Ovary (tissue), 10 donors: ENCODE data around the gene RXYLT1. TPM values are rescaled to one million over a fixed set of nuclear protein-coding genes. Genes with fewer than 3 reads are reported as not detected.
A peak's percentile ranks its signal among the peaks of the same experiment; 100 is the strongest.
"Not testable (repeated sequence)": the region's sequence is repeated elsewhere in the genome, so short reads cannot be mapped to it uniquely, and the experiment has no call there.

ENCODE experiments used
- DNase-seq, 5 donors: peaks; one replicate each; pipeline ENCODE4 v3.0.0-alpha.2; 2019 to 2020
- H3K27ac ChIP-seq, 2 donors: fragments of 200-600 bp; one replicate each; pipeline versions ENCODE4 v1.5.1 to v1.8.0; 2019 to 2022
- H3K27me3 ChIP-seq: fragments of 200-600 bp; one replicate; pipeline ENCODE4 v1.8.0; 2022
- H3K36me3 ChIP-seq: fragments of 200-600 bp; sonication (generic); one replicate; pipeline ENCODE4 v1.5.1; 2019
- H3K4me1 ChIP-seq: one replicate; pipeline ENCODE4 v1.8.1; 2013; ENCODE audit warnings: mild to moderate bottlenecking, moderate library complexity; ENCODE audit not compliant: insufficient read depth
- H3K4me3 ChIP-seq: fragments of 200-600 bp; sonication (generic); one replicate; pipeline ENCODE4 v1.5.1; 2017
- H3K9me3 ChIP-seq, 2 donors: fragments of 200-600 bp in 1 of 2; sonication (generic) in 1 of 2; one replicate each; pipeline versions ENCODE4 v1.5.1 to v1.8.1; 2013 to 2019; ENCODE audit warnings: mild to moderate bottlenecking in 1 of 2, moderate library complexity in 1 of 2
- CTCF ChIP-seq, 3 donors: fragments of 450-650 bp in 2 of 3; fragments of 200-600 bp in 1 of 3; IDR thresholded peaks; one replicate each; pipeline versions ENCODE4 v1.5.1 to v1.8.0; 2016 to 2022; ENCODE audit warnings: antibody characterized with exemption in 3 of 3, mild to moderate bottlenecking in 1 of 3
- EP300 ChIP-seq: sonication (generic); formaldehyde crosslinking; IDR thresholded peaks from one replicate; pipeline ENCODE4 v1.6.1; 2017; ENCODE audit warnings: antibody characterized with exemption
- POLR2A ChIP-seq: fragments of 450-650 bp; IDR thresholded peaks from one replicate; pipeline ENCODE4 v1.6.1; 2017; ENCODE audit warnings: antibody characterized with exemption, mild to moderate bottlenecking, moderate library complexity
- WGBS, 3 donors: extraction: QIAGEN DNeasy Blood & Tissue Kit in 1 of 3; methylation state at CpG; one replicate each; pipeline versions ENCODE4 v1.1.5 to v1.1.7; 2013 to 2017; 5-methylcytosine and 5-hydroxymethylcytosine counted together
- intact Hi-C, 4 donors: fragments of 100-400 bp; cut with DNase I; formaldehyde crosslinking; loops; one replicate each; pipeline versions ENCODE4 v1.11.0 to v1.15.1; 2022 to 2023
- long read RNA-seq, 3 donors: library from polyadenylated mRNA in 2 of 3; unstranded in 2 of 3; transcript quantifications; one replicate each; pipeline ENCODE4 v2.0.0 and lab custom pipeline, GENCODE V29; 2021 to 2026
- polyA plus RNA-seq, 2 donors: library from polyadenylated mRNA; stranded (reverse); fragments of 200-250 nt in 1 of 2; fragments of 350-450 nt in 1 of 2; fragmentation: Illumina TruSeq in 1 of 2; extraction: RNeasy Lipid Tissue Mini Kit (QIAGEN cat#74804) in 1 of 2; gene quantifications; one replicate each; pipeline ENCODE4 v1.2.3, GENCODE V29; 2013 to 2014
- total RNA-seq, 7 donors: library from RNA; depleted of rRNA in 2 of 7; stranded (reverse); fragments of >200 nt in 2 of 7; fragmentation: NEBNext Ultra II Directional in 3 of 7; extraction: Animal tissue kit (Norgen Biotek cat#: 25700) in 3 of 7; gene quantifications; one replicate each; pipeline versions ENCODE4 v1.1.0 to v1.2.4, GENCODE V29; 2016 to 2023
- donor health status: DM: no; HTN: no; CAD: no; lungs with moderate emphysema.
- donor health status: DM: no; HTN: no; CAD: no.
- donor health status: Bipolar disorder and iron deficiency.
- donor health status: DM: yes; HTN: yes; CAD: no.
- donor health status: DM: no; HTN: no; CAD: no.
- donor health status: DM: yes; HTN: yes; CAD: no.

Gene RXYLT1, protein sequence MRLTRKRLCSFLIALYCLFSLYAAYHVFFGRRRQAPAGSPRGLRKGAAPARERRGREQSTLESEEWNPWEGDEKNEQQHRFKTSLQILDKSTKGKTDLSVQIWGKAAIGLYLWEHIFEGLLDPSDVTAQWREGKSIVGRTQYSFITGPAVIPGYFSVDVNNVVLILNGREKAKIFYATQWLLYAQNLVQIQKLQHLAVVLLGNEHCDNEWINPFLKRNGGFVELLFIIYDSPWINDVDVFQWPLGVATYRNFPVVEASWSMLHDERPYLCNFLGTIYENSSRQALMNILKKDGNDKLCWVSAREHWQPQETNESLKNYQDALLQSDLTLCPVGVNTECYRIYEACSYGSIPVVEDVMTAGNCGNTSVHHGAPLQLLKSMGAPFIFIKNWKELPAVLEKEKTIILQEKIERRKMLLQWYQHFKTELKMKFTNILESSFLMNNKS
- total RNA-seq, result 10 to 100 TPM; 15.0 to 23.3 (median 20.2) TPM
- polyA plus RNA-seq, result 10 to 100 TPM; 18.1 to 21.6 TPM
- long read RNA-seq, donor 1, transcript RXYLT1-205 (6 exons, 1,966 nt), result major isoform, 6 of 24 reads
- long read RNA-seq, donor 1, partial matches to known transcripts, result 3 of 24 reads
- long read RNA-seq, donor 1, other reads (novel, unspliced or antisense), result 12 of 24 reads
- long read RNA-seq, donor 2, transcript RXYLT1-201 (6 exons, 1,918 nt), result major isoform, 6 of 20 reads
- long read RNA-seq, donor 2, partial matches to known transcripts, result 8 of 20 reads
- long read RNA-seq, donor 2, other reads (novel, unspliced or antisense), result 0 of 20 reads
- long read RNA-seq, donor 3, transcript RXYLT1-205 (6 exons, 1,966 nt), result minor isoform, 6 of 40 reads
- long read RNA-seq, donor 3, transcript RXYLT1-201 (6 exons, 1,918 nt), result major isoform, 25 of 40 reads
- long read RNA-seq, donor 3, partial matches to known transcripts, result 2 of 40 reads
- long read RNA-seq, donor 3, other reads (novel, unspliced or antisense), result 6 of 40 reads

DNA sequence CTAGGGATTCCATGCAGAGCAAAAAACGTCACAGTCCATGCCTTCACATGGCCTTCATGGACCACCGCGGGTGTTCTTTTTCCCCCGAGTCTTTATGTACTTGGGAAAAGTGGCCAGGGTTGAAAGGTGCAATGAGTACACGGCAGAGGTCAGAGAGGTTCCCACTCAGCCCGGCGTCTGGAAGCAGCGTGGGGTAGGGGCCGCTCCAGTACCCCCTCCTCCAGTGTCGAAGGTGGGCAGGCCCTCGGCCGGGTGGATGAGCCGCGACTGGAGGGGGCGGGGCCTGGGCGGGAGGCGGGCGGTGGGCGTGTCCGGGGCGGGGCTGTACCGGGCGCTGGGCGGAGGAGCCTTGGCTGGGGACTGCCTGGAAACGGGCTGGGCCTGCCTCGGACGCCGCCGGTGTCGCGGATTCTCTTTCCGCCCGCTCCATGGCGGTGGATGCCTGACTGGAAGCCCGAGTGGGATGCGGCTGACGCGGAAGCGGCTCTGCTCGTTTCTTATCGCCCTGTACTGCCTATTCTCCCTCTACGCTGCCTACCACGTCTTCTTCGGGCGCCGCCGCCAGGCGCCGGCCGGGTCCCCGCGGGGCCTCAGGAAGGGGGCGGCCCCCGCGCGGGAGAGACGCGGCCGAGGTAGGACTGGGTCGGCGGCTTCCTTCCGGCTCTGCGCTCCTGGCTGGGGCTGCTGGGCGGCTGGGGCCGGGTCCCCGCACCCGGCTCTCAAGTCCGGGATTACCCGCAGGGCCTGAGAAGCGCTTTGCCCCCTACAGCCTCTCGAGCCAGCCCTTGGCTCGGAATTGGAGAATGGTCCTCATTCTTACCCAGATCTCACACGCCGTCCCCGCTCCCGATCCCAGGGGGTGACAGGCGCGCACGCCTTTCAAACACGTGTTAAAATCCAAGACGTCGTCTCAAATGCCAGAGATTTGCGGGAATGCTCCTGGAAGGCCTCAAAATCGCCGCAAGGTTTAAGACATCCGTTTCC, at the start of gene RXYLT1:
RXYLT1 (plus strand) TSS at position 412 of the 984 bp plus-strand sequence; CDS start at position 464, 52 bp downstream.
- DNase-seq, result peak; percentile 84 to 92 (median 90)
- Histone ChIP-seq H3K4me3 (peak within 1 kb of the TSS; percentile 80), H3K4me1 (no peaks in the 10 kb centered on the region), H3K27ac (peak within 1 kb of the TSS; percentile 37 to 88), H3K9me3 (no peaks in the 10 kb centered on the region), H3K36me3 (no peaks in the 10 kb centered on the region), H3K27me3 (no peaks in the 10 kb centered on the region)
- WGBS, 3 donors, result 0 to 1% (median 0%) methylated on average over 81 to 86 of the region's 86 CpGs
- intact Hi-C loops, result no loop called here
- TF ChIP-seq EP300 (peak; percentile 11), CTCF (IDR thresholded peaks at IDR 0.05) (peak in 2 of 3 donors; percentile 15 to 37), POLR2A (peak; percentile 77)

DNA sequence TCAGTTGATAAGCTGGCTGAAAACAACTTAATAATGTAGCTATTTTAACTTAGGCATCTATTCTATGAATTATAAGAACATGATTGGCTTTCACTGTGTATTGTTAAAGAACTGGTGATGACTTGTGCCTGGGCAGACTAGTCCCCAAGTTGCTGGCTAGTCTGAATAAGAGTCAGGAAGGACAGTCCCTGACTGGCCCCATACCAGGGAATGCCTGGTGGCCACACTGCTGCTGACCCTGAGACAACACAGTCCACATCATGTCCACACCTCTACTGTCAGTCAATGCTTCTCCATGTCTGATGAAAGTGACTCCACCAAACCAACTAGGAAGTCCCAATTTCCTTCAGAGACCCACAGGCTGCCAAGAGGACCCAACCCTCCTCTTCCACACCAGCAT, 46.9 kb upstream of the RXYLT1 start:
- DNase-seq, intact Hi-C loops, H3K27me3 ChIP-seq, H3K36me3 ChIP-seq, H3K4me1 ChIP-seq, H3K4me3 ChIP-seq, H3K9me3 ChIP-seq, H3K27ac ChIP-seq: not testable (repeated sequence)

DNA sequence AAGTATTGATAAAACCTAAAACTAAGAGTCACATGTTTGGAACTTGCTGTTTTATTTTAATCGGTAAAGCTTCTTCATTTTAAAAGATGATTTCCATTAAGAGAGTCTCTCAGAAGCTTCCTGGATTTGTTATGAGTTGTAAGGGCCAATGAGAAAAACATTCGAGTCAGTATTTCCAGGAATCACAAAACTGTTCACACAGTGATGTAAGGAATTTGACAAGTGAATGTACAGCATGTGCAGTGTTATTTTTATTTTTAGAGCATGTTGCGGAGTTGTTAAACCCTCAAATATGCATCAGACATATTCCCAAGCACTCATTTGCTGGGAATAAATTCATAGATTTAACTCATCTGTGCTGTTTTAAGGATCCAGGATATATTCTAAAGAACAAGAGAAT, 46.1 kb upstream of the RXYLT1 start:
- WGBS, 3 donors, result 52 to 56% (median 55%) methylated on average over 3 of the region's 3 CpGs
- H3K4me1 ChIP-seq, H3K36me3 ChIP-seq, DNase-seq, H3K9me3 ChIP-seq, H3K4me3 ChIP-seq, H3K27me3 ChIP-seq, H3K27ac ChIP-seq, intact Hi-C loops: not testable (repeated sequence)

GRCh38 chr12:63740551-63740950, 39.2 kb upstream of the RXYLT1 start:
- H3K4me3 ChIP-seq, H3K27me3 ChIP-seq, H3K4me1 ChIP-seq, H3K9me3 ChIP-seq, intact Hi-C loops, H3K27ac ChIP-seq, DNase-seq, H3K36me3 ChIP-seq: not testable (repeated sequence)
- 83 to 100% methylated on average over 1 of the region's 2 CpGs; no CpG with 5 or more reads in 1 of the 3 donors for WGBS, 3 donors

DNA sequence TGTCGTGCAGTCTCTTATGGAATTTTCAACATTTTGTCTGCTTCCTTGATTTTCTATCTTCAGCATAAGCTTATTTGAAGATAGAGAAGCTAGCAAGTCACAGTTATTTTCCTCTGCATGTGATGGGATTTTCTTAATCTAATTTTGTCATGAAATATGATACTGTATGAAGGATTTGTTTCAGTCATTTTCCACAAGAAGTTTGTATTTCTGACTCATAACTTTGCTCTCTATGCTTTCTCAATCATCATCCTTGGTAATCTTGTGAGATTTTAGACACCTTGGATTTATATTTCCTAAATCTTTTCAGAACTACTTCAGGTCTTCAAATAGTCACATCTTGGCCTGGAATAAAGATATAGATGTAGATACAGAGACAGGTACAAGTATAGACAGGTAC, 38.3 kb upstream of the RXYLT1 start:
- H3K36me3 ChIP-seq, H3K4me1 ChIP-seq, intact Hi-C loops, H3K27ac ChIP-seq, H3K27me3 ChIP-seq, H3K9me3 ChIP-seq, H3K4me3 ChIP-seq, DNase-seq: not testable (repeated sequence)
- 45 to 73% (median 62%) methylated on average over 1 of the region's 1 CpG for WGBS, 3 donors

- H3K27ac ChIP-seq, DNase-seq, H3K36me3 ChIP-seq, H3K4me3 ChIP-seq, H3K27me3 ChIP-seq, H3K9me3 ChIP-seq, intact Hi-C loops, H3K4me1 ChIP-seq: not testable (repeated sequence)
- WGBS, 3 donors, result 10 to 19% (median 12%) methylated on average over 2 of the region's 2 CpGs
Measured at GRCh38 chr12:63744110-63744509, 35.6 kb upstream of the RXYLT1 start.

DNA sequence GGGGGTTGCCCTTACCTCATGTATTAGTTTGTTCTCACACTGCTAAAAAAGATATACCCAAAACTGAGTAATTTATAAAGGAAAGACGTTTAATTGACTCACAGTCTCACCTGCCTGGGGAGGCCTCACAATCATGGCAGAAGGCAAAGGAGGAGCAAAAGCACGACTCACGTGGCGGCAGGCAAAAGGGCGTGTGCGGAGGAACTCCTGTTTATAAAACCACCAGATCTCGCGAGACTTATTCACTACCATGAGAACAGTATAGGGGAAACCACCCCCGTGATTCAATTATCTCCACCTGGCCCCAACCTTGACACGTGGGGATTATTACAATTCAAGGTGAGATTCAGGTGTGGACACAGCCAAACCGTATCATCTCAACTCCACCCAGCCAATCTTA, 33.2 kb upstream of the RXYLT1 start:
- H3K9me3 ChIP-seq, H3K36me3 ChIP-seq, H3K4me1 ChIP-seq, intact Hi-C loops, DNase-seq, H3K27me3 ChIP-seq, H3K4me3 ChIP-seq, H3K27ac ChIP-seq: not testable (repeated sequence)
- WGBS, 3 donors, result 77 to 83% (median 77%) methylated on average over 11 of the region's 11 CpGs

DNA sequence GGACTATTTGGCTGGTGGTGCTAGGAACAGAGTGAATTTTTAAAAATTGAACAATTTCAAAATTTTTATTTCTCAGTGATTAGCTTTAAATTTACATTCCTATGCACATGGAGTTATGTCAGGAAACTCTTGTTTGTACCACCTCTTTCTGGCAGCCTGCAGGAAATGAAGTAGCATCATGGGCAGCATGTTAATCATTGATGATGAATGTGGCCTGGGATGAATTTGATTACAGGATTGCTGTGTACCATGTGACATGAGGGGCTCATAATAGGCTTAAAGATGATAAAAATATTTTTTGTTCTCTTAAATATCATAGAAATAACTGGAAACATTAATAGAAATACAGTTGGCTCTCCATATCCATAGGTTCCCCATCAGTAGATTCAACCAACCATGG, 32.6 kb upstream of the RXYLT1 start:
- intact Hi-C loops, H3K27me3 ChIP-seq, DNase-seq, H3K36me3 ChIP-seq, H3K4me1 ChIP-seq, H3K9me3 ChIP-seq, H3K27ac ChIP-seq, H3K4me3 ChIP-seq: not testable (repeated sequence)
